Measurements from ENCODE around the gene EXOC6.

Gene EXOC6

GRCh38 chr10:92855560-92855959 is 7.2 kb downstream of the EXOC6 start:
- no peak for DNase-seq
- no peak overlapping the region for H3K4me3 ChIP-seq (ENCODE audit: low read depth, low read length)
- no peak for TF ChIP-seq CTCF (IDR thresholded peaks at IDR 0.05; ENCODE audit: low read depth, low read length)
- no peaks in the 10 kb centered on the region for H3K4me1 ChIP-seq
- peaks cover 7% of the 10 kb centered on the region; the same call in 1 of the 2 replicates for H3K9me3 ChIP-seq
- no peaks in the 10 kb centered on the region for H3K36me3 ChIP-seq
- no peaks in the 10 kb centered on the region for H3K27me3 ChIP-seq

GRCh38 chr10:92857904-92858514 is 9.7 kb downstream of the EXOC6 start:
- H3K4me3 ChIP-seq (ENCODE audit: low read depth, low read length) = no peak overlapping the region
- H3K9me3 ChIP-seq = peaks cover 7% of the 10 kb centered on the region; the same call in 1 of the 2 replicates
- H3K4me1 ChIP-seq = no peaks in the 10 kb centered on the region
- DNase-seq = no peak
- no peak for TF ChIP-seq CTCF (IDR thresholded peaks at IDR 0.05; ENCODE audit: low read depth, low read length)
- H3K27me3 ChIP-seq = no peaks in the 10 kb centered on the region
- no peaks in the 10 kb centered on the region for H3K36me3 ChIP-seq

- no peaks in the 10 kb centered on the region for H3K9me3 ChIP-seq
- no peaks in the 10 kb centered on the region for H3K4me1 ChIP-seq
- no peaks in the 10 kb centered on the region for H3K27me3 ChIP-seq
- no peaks in the 10 kb centered on the region for H3K36me3 ChIP-seq
- no peak for TF ChIP-seq CTCF (IDR thresholded peaks at IDR 0.05; ENCODE audit: low read depth, low read length)
- H3K4me3 ChIP-seq (ENCODE audit: low read depth, low read length) = no peak overlapping the region
- DNase-seq = no peak
Measured at GRCh38 chr10:92867235-92867634, 18.9 kb downstream of the EXOC6 start.

GRCh38 chr10:92868036-92868435 is 19.7 kb downstream of the EXOC6 start:
- Histone ChIP-seq H3K27me3 (no peaks in the 10 kb centered on the region), H3K4me3 (ENCODE audit: low read depth, low read length) (no peak overlapping the region), H3K4me1 (no peaks in the 10 kb centered on the region), H3K9me3 (no peaks in the 10 kb centered on the region), H3K36me3 (no peaks in the 10 kb centered on the region)
- no peak for DNase-seq
- TF ChIP-seq CTCF (IDR thresholded peaks at IDR 0.05; ENCODE audit: low read depth, low read length) = no peak

GRCh38 chr10:92868557-92868956 is 20.2 kb downstream of the EXOC6 start:
- H3K4me1 ChIP-seq = no peaks in the 10 kb centered on the region
- H3K9me3 ChIP-seq = no peaks in the 10 kb centered on the region
- H3K27me3 ChIP-seq = no peaks in the 10 kb centered on the region
- TF ChIP-seq CTCF (IDR thresholded peaks at IDR 0.05; ENCODE audit: low read depth, low read length) = no peak
- no peak overlapping the region for H3K4me3 ChIP-seq (ENCODE audit: low read depth, low read length)
- no peaks in the 10 kb centered on the region for H3K36me3 ChIP-seq
- no peak for DNase-seq

GRCh38 chr10:92873029-92873428 is 24.7 kb downstream of the EXOC6 start:
- Histone ChIP-seq H3K27me3 (no peaks in the 10 kb centered on the region), H3K9me3 (no peaks in the 10 kb centered on the region), H3K36me3 (no peaks in the 10 kb centered on the region), H3K4me1 (no peaks in the 10 kb centered on the region), H3K4me3 (ENCODE audit: low read depth, low read length) (no peak overlapping the region)
- TF ChIP-seq CTCF (IDR thresholded peaks at IDR 0.05; ENCODE audit: low read depth, low read length) = no peak
- no peak for DNase-seq
